A549 (cell line): ENCODE results near the gene TEAD3.

Experiments used
- CEBPB ChIP-seq, 2 experiments: fragments of >200 bp in 1 of 2; sonication (Bioruptor Twin) in 1 of 2; formaldehyde crosslinking in 1 of 2; IDR thresholded peaks; 2 replicates each; pipeline ENCODE4 v1.6.1; 2012 to 2016
- CTCF ChIP-seq: fragments of >200 bp; sonication (Bioruptor Twin); formaldehyde crosslinking; IDR thresholded peaks from 3 replicates; pipeline ENCODE4 v1.5.1; 2016
- EP300 ChIP-seq, 2 experiments: fragments of >200 bp; sonication (Bioruptor Twin); formaldehyde crosslinking; IDR thresholded peaks; 2 replicates in 1 of 2; 3 replicates in 1 of 2; pipeline ENCODE4 v1.6.1; 2016 to 2017
- MAFK ChIP-seq: fragments of 450-650 bp; IDR thresholded peaks from 2 replicates; pipeline ENCODE4 v1.6.1; 2014; ENCODE audit not compliant: partially characterized antibody
- MAX ChIP-seq: IDR thresholded peaks from 2 replicates; pipeline ENCODE4 v1.6.1; 2012
- MAZ ChIP-seq: fragments of 150-350 bp; IDR thresholded peaks from 2 replicates; pipeline ENCODE4 v1.6.1; 2014; ENCODE audit warnings: antibody characterized with exemption, low read depth, low read length, borderline replicate concordance
- POLR2A ChIP-seq: IDR thresholded peaks from 2 replicates; pipeline ENCODE4 v1.6.1; 2012; ENCODE audit warnings: mild to moderate bottlenecking, low read length
- RNF2 ChIP-seq: fragments of 200-600 bp; sonication (generic); IDR thresholded peaks from 2 replicates; pipeline ENCODE4 v1.6.1; 2016; ENCODE audit warnings: low read depth, mild to moderate bottlenecking, antibody characterized with exemption, moderate library complexity, borderline replicate concordance
- SMC3 ChIP-seq: fragments of >200 bp; sonication (Bioruptor Twin); formaldehyde crosslinking; IDR thresholded peaks from 3 replicates; pipeline ENCODE4 v1.6.1; 2018; ENCODE audit warnings: inconsistent platforms
- USF2 ChIP-seq: fragments of 450-650 bp; IDR thresholded peaks from 2 replicates; pipeline ENCODE4 v1.6.1; 2014; ENCODE audit warnings: antibody characterized with exemption

- no peak for TF ChIP-seq RNF2
- TF ChIP-seq CTCF = no peak
- no peak for TF ChIP-seq EP300 (IDR thresholded peaks at IDR 0.05)
- no peak for TF ChIP-seq SMC3
- no peak for TF ChIP-seq MAX
- TF ChIP-seq USF2 = no peak
- no peak for TF ChIP-seq MAZ
- no peak for TF ChIP-seq CEBPB (IDR thresholded peaks at IDR 0.05)
- no peak for TF ChIP-seq POLR2A
- no peak for TF ChIP-seq MAFK
Observed at GRCh38 chr6:35491558-35492257, 5.2 kb downstream of the TEAD3 start.
